ENCODE data around the gene HS3ST3B1.

DNA sequence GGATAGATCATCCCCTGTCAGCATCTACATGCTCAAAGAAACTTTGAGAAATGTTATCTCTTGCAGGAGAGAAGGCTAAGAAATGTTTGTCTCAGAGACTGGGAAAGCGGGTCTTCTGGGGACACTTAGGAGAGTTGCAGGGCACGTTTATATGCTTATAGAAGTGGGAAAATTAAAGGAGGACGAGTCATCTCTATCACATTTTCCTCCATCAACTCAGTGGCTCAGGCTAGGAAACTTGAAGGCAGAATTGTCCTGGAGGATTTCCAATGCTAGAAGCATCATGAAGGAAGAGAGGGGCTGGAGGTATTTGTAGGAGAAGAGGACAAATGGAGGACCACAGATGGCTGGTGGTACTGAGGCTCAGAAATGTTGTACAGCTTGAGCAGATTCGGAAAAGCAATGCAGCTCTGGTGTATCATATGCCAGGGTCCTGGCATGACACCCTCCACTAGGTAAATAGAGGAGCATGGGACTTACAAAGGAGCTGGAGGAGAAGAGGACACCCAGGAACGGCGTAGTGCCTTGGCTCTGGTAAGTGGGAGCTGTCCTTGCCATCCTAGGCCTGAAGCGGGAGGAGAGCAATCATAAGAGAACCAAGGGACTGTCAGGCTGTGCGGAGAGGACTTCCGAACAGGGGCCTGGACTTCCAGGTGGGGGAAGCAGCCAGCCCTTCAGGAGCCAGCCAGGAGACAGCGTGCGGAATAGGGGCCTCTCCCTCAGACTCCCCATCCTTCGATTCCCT is 4.5 kb upstream of the HS3ST3B1 start:
- TF ChIP-seq POLR2A (IDR thresholded peaks at IDR 0.05) (no peak), POLR2AphosphoS5 (IDR thresholded peaks at IDR 0.05) (no peak)
- TF ChIP-seq, protein P1, sequence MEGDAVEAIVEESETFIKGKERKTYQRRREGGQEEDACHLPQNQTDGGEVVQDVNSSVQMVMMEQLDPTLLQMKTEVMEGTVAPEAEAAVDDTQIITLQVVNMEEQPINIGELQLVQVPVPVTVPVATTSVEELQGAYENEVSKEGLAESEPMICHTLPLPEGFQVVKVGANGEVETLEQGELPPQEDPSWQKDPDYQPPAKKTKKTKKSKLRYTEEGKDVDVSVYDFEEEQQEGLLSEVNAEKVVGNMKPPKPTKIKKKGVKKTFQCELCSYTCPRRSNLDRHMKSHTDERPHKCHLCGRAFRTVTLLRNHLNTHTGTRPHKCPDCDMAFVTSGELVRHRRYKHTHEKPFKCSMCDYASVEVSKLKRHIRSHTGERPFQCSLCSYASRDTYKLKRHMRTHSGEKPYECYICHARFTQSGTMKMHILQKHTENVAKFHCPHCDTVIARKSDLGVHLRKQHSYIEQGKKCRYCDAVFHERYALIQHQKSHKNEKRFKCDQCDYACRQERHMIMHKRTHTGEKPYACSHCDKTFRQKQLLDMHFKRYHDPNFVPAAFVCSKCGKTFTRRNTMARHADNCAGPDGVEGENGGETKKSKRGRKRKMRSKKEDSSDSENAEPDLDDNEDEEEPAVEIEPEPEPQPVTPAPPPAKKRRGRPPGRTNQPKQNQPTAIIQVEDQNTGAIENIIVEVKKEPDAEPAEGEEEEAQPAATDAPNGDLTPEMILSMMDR (IDR thresholded peaks at IDR 0.05) = no peak
